GM12878 (cell line): ENCODE data around the gene SRL. TPM values are rescaled to one million over a fixed set of nuclear protein-coding genes. Genes with fewer than 3 reads are reported as not detected.

Source experiments
- ATAC-seq: fragments of 200-7000 bp; cut with Tn5 transposase; 3 replicates; pipeline ENCODE4 v1.9.1; 2020; ENCODE audit warnings: mild to moderate bottlenecking, moderate library complexity
- BruUV-seq: library from RNA; stranded (reverse); fragments of 400-500 nt; replicated peaks from 2 replicates; lab custom pipeline; 2021; lab: Mats Ljungman, UMichigan
- CTCF ChIA-PET: fragments of 300-600 bp; sonication (Branson Sonifier 250); formaldehyde crosslinking; extraction: SDS; loops from one replicate; lab custom pipeline; 2021; ENCODE audit warnings: inconsistent platforms; lab: Yijun Ruan, JAX
- POLR2A ChIA-PET: fragments of 350-600 bp; formaldehyde crosslinking; extraction: SDS; loops from one replicate; lab custom pipeline; 2021; ENCODE audit warnings: inconsistent platforms; lab: Charles Lee
- RAD21 ChIA-PET: fragments of 300-600 bp; sonication (Branson Sonifier 250); formaldehyde crosslinking; loops from one replicate; lab custom pipeline; 2023; ENCODE audit warnings: antibody characterized with exemption; ENCODE audit not compliant: unreplicated experiment; lab: Charles Lee
- SMC1A ChIA-PET: fragments of 300-600 bp; sonication (Branson Sonifier 250); formaldehyde crosslinking; loops from one replicate; lab custom pipeline; 2023; ENCODE audit not compliant: unreplicated experiment, uncharacterized antibody; lab: Charles Lee
- DNase-seq: peaks from one replicate; pipeline ENCODE4 v3.0.0-alpha.2; 2011; ENCODE audit warnings: low read depth, low spot score
- FAIRE-seq: peaks from 3 replicates; lab custom pipeline; 2011; peaks lifted over from hg19 to GRCh38; lab: Jason Lieb, UNC
- H2AFZ ChIP-seq: 2 replicates; pipeline ENCODE4 v1.6.0; 2011; ENCODE audit warnings: low read depth, low read length, control low read depth; ENCODE audit not compliant: control insufficient read depth
- H3K27ac ChIP-seq: 2 replicates; pipeline ENCODE4 v1.5.1; 2011; ENCODE audit warnings: control low read depth; ENCODE audit not compliant: control insufficient read depth, insufficient read depth
- H3K27me3 ChIP-seq, 2 experiments: replicated peaks in 1 of 2; 2 replicates each; pipeline versions ENCODE4 v1.6.0 to v1.6.1; 2011; ENCODE audit warnings: low read length in 1 of 2; ENCODE audit not compliant: control insufficient read depth in 2 of 2, insufficient read depth in 2 of 2
- H3K36me3 ChIP-seq, 2 experiments: 2 replicates each; pipeline ENCODE4 v1.5.1; 2011; ENCODE audit warnings: low read length in 1 of 2; ENCODE audit not compliant: control insufficient read depth in 2 of 2, insufficient read depth in 2 of 2
- H3K4me1 ChIP-seq: 2 replicates; pipeline ENCODE4 v1.6.1; 2011; ENCODE audit warnings: mild to moderate bottlenecking, low read length, moderate library complexity, mixed read lengths; ENCODE audit not compliant: control insufficient read depth, insufficient read depth
- H3K4me2 ChIP-seq: 2 replicates; pipeline ENCODE4 v1.6.0; 2011; ENCODE audit warnings: control low read depth; ENCODE audit not compliant: control insufficient read depth, insufficient read depth
- H3K4me3 ChIP-seq: fragments of 200-600 bp; sonication (generic); 2 replicates; pipeline ENCODE4 v1.5.1; 2016
- H3K79me2 ChIP-seq: 2 replicates; pipeline ENCODE4 v1.6.0; 2011; ENCODE audit warnings: low read length; ENCODE audit not compliant: control insufficient read depth, insufficient read depth
- H3K9ac ChIP-seq: 2 replicates; pipeline ENCODE4 v1.8.0; 2011; ENCODE audit warnings: low read length, control low read depth, mixed read lengths; ENCODE audit not compliant: control insufficient read depth, insufficient read depth
- H3K9me3 ChIP-seq: replicated peaks from 3 replicates; pipeline ENCODE4 v1.5.1; 2011; ENCODE audit warnings: mild to moderate bottlenecking, low read length; ENCODE audit not compliant: control insufficient read depth, insufficient read depth
- H4K20me1 ChIP-seq: 2 replicates; pipeline ENCODE4 v1.6.0; 2011; ENCODE audit not compliant: control insufficient read depth, insufficient read depth
- CREM ChIP-seq: IDR thresholded peaks from 2 replicates; pipeline ENCODE4 v1.6.1; 2014; ENCODE audit warnings: antibody characterized with exemption, low read depth
- E2F8 ChIP-seq: fragments of 450-650 bp; IDR thresholded peaks from 2 replicates; pipeline ENCODE4 v1.6.1; 2018; ENCODE audit warnings: mild to moderate bottlenecking, low read depth, moderate library complexity; ENCODE audit not compliant: partially characterized antibody
- ELK1 ChIP-seq: IDR thresholded peaks from 2 replicates; pipeline ENCODE4 v1.6.1; 2012; ENCODE audit warnings: low read depth, low read length, improper control_type of control experiment
- JUND ChIP-seq: IDR thresholded peaks from 2 replicates; pipeline ENCODE4 v1.6.1; 2012; ENCODE audit warnings: low read depth, mild to moderate bottlenecking, low read length, improper control_type of control experiment, moderate library complexity
- NFYB ChIP-seq: IDR thresholded peaks from 2 replicates; pipeline ENCODE4 v1.6.1; 2011; ENCODE audit warnings: low read depth, mild to moderate bottlenecking, low read length, improper control_type of control experiment, moderate library complexity; ENCODE audit not compliant: insufficient read depth
- SMARCA5 ChIP-seq: fragments of 450-650 bp; IDR thresholded peaks from 2 replicates; pipeline ENCODE4 v1.6.1; 2017; ENCODE audit warnings: mild to moderate bottlenecking
- WGBS: methylation state at CpG from one replicate; pipeline ENCODE4 v1.1.6; 2016; ENCODE audit warnings: low lambda C conversion rate; ENCODE audit not compliant: insufficient replicate concordance, insufficient coverage; ENCODE audit errors: missing lambda C conversion rate; 5-methylcytosine and 5-hydroxymethylcytosine counted together
- in situ Hi-C: fragments of 300-500 bp; cut with MboI; formaldehyde crosslinking; loops from 9 replicates; pipeline ENCODE4 v1.14.3; 2018; ENCODE audit warnings: mixed read lengths
- intact Hi-C: fragments of 100-400 bp; cut with micrococcal nuclease; formaldehyde crosslinking; loops from one replicate; pipeline ENCODE4 v1.14.2; 2022; ENCODE audit not compliant: unreplicated experiment
- polyA plus RNA-seq, 11 experiments: library from polyadenylated mRNA; depleted of rRNA in 4 of 11; unstranded in 6 of 11; stranded (reverse) in 5 of 11; fragments of >200 nt; fragmentation: Nextera tagmentation in 4 of 11; fragmentation: Illumina TruSeq in 1 of 11; extraction: Ambion mirVana in 4 of 11; extraction: Trizol in 1 of 11; gene quantifications; 1 replicate in 1 of 11; 2 replicates in 10 of 11; pipeline versions ENCODE4 v1.2.1 to v1.2.3, GENCODE V29; 2011 to 2016; ENCODE audit warnings: inconsistent platforms in 2 of 11, missing spikeins in 2 of 11, low read depth in 1 of 11
- total RNA-seq, 4 experiments: library from RNA; depleted of rRNA in 3 of 4; stranded (reverse); fragments of >200 nt in 3 of 4; fragmentation: Illumina TruSeq in 1 of 4; extraction: Trizol in 1 of 4; gene quantifications; 2 replicates each; pipeline versions ENCODE4 v1.2.1 to v1.2.3, GENCODE V29; 2013 to 2021

SRL gene
- total and polyA plus RNA-seq, 10 of the 15 experiments (the other 5 are each of a cell fraction or from before 2014, with no cell fraction given): not detected

- intact Hi-C loops: no loop called here
- RAD21 ChIA-PET: no interaction called here
- H3K27ac ChIP-seq: no peak overlapping the region
- no peak overlapping the region for H3K4me3 ChIP-seq
- SMC1A ChIA-PET: no interaction called here
- TF ChIP-seq SMARCA5: no peak
- TF ChIP-seq JUND: no peak
- no peak for TF ChIP-seq ELK1
- TF ChIP-seq E2F8: no peak
- no peak for TF ChIP-seq NFYB
- no peak for TF ChIP-seq CREM
- TF ChIP-seq, all 136 proteins: peak for 0
- no TSS peak for BruUV-seq
- DNase-seq (no peak), FAIRE-seq (no peak), ATAC-seq (no peak)
- POLR2A ChIA-PET: no interaction called here
- 53% methylated on average over 14 of the region's 14 CpGs for WGBS
- Histone ChIP-seq H3K27me3 (no peaks in the 10 kb centered on the region), H3K79me2 (no peaks in the 10 kb centered on the region), H3K4me1 (no peaks in the 10 kb centered on the region), H3K36me3 (no peaks in the 10 kb centered on the region), H2AFZ (no peak overlapping the region), H3K4me2 (no peak overlapping the region), H3K9ac (no peak overlapping the region), H4K20me1 (no peaks in the 10 kb centered on the region), H3K9me3 (no peaks in the 10 kb centered on the region)
- CTCF ChIA-PET: no interaction called here
- in situ Hi-C loops: no loop called here
These were observed 5.0 kb upstream of the SRL start for GRCh38 chr16:4246777-4247459.
